GM23248 (cell line): ENCODE data around the gene NIPA2.

Experiments used
- EZH2 ChIP-seq: fragments of 200-600 bp; sonication (generic); IDR thresholded peaks from 2 replicates; pipeline ENCODE4 v1.6.1; 2018; ENCODE audit warnings: antibody characterized with exemption, mild to moderate bottlenecking; ENCODE audit not compliant: insufficient read depth, poor library complexity, severe bottlenecking
- EZH2phosphoT487 ChIP-seq: fragments of 200-600 bp; sonication (generic); IDR thresholded peaks from 2 replicates; pipeline ENCODE4 v1.6.1; 2018; ENCODE audit warnings: antibody characterized with exemption, moderate library complexity, mild to moderate bottlenecking, low read depth; ENCODE audit not compliant: insufficient read depth

- TF ChIP-seq EZH2phosphoT487, result no peak
- TF ChIP-seq EZH2, result no peak
Measured at GRCh38 chr15:22873841-22874240, 35.4 kb downstream of the NIPA2 start.
